Stimulated activated naive CD4-positive, alpha-beta T cell treated with Interleukin-2 at 50 U/mL for 16 hours (primary cell): ENCODE results near the gene ACSM2B.
"Not testable (repeated sequence)": the region's sequence is repeated elsewhere in the genome, so short reads cannot be mapped to it uniquely, and the experiment has no call there.

ENCODE experiments used
- DNase-seq: peaks from one replicate; lab custom pipeline; 2025; lab: John Stamatoyannopoulos, UW

The ACSM2B gene

GRCh38 chr16:20595694-20596093 is 19.5 kb upstream of the ACSM2B start:
- DNase-seq: not testable (repeated sequence)

GRCh38 chr16:20595068-20595467 is 18.9 kb upstream of the ACSM2B start:
- DNase-seq: not testable (repeated sequence)

- not testable (repeated sequence) for DNase-seq
Observed at GRCh38 chr16:20592780-20593179, 16.6 kb upstream of the ACSM2B start.

GRCh38 chr16:20589486-20589885 is 13.3 kb upstream of the ACSM2B start:
- DNase-seq: not testable (repeated sequence)

GRCh38 chr16:20587645-20588074 is 11.5 kb upstream of the ACSM2B start:
- not testable (repeated sequence) for DNase-seq

- DNase-seq: not testable (repeated sequence)
Observed at GRCh38 chr16:20586716-20587115, 10.5 kb upstream of the ACSM2B start.

- not testable (repeated sequence) for DNase-seq
Observed at GRCh38 chr16:20586112-20586511, 9.9 kb upstream of the ACSM2B start.

GRCh38 chr16:20580487-20581259 is 4.5 kb upstream of the ACSM2B start:
- not testable (repeated sequence) for DNase-seq

- DNase-seq: not testable (repeated sequence)
Observed at GRCh38 chr16:20578091-20578490, 1.9 kb upstream of the ACSM2B start.

GRCh38 chr16:20569117-20569651 is 7.0 kb downstream of the ACSM2B start:
- not testable (repeated sequence) for DNase-seq

GRCh38 chr16:20568404-20568803 is 7.8 kb downstream of the ACSM2B start:
- no peak for DNase-seq

- no peak for DNase-seq
Observed at GRCh38 chr16:20566864-20567263, 9.3 kb downstream of the ACSM2B start.

- DNase-seq: not testable (repeated sequence)
Observed at GRCh38 chr16:20565334-20565733, 10.8 kb downstream of the ACSM2B start.

GRCh38 chr16:20564218-20564617 is 11.9 kb downstream of the ACSM2B start:
- not testable (repeated sequence) for DNase-seq

- not testable (repeated sequence) for DNase-seq
Observed at GRCh38 chr16:20555628-20556027, 20.5 kb downstream of the ACSM2B start.

- not testable (repeated sequence) for DNase-seq
Observed at GRCh38 chr16:20554689-20555088, 21.5 kb downstream of the ACSM2B start.

GRCh38 chr16:20553493-20553892 is 22.7 kb downstream of the ACSM2B start:
- not testable (repeated sequence) for DNase-seq

- not testable (repeated sequence) for DNase-seq
Observed at GRCh38 chr16:20546951-20547350, 29.2 kb downstream of the ACSM2B start.

- not testable (repeated sequence) for DNase-seq
Observed at GRCh38 chr16:20546278-20546853, 29.8 kb downstream of the ACSM2B start.

GRCh38 chr16:20540603-20541316 is 35.4 kb downstream of the ACSM2B start:
- DNase-seq: not testable (repeated sequence)

- DNase-seq: no peak
Observed at GRCh38 chr16:20538687-20539086, 37.5 kb downstream of the ACSM2B start.

GRCh38 chr16:20538181-20538580 is 38.0 kb downstream of the ACSM2B start:
- DNase-seq: no peak
